Inflammatory macrophage treated with lipopolysaccharide for 1 hour (primary cell): ENCODE results near the gene TMEM190.
"Not testable (repeated sequence)": the region's sequence is repeated elsewhere in the genome, so short reads cannot be mapped to it uniquely, and the experiment has no call there.

Experiments used
- DNase-seq, 2 donors: peaks; one replicate each; pipeline ENCODE4 v3.0.0-alpha.2; 2020 to 2022

TMEM190 gene

GRCh38 chr19:55391702-55392615 is 15.3 kb downstream of the TMEM190 start:
- DNase-seq: no peak

GRCh38 chr19:55392820-55393761 is 16.5 kb downstream of the TMEM190 start:
- DNase-seq: no peak

GRCh38 chr19:55398200-55398925 is 21.7 kb downstream of the TMEM190 start:
- DNase-seq: peak; percentile 70 to 86

- DNase-seq: no peak
Measured at GRCh38 chr19:55400281-55401087, 23.9 kb downstream of the TMEM190 start.

- not testable (repeated sequence) for DNase-seq
Measured at GRCh38 chr19:55401390-55401789, 24.8 kb downstream of the TMEM190 start.

GRCh38 chr19:55402509-55402908 is 25.9 kb downstream of the TMEM190 start:
- no peak for DNase-seq

GRCh38 chr19:55405638-55406037 is 29.0 kb downstream of the TMEM190 start:
- no peak for DNase-seq

- DNase-seq: no peak
Measured at GRCh38 chr19:55406091-55406825, 29.6 kb downstream of the TMEM190 start.

- peak in 1 of 2 donors; percentile 20 for DNase-seq
Measured at GRCh38 chr19:55406826-55407549, 30.4 kb downstream of the TMEM190 start.

- not testable (repeated sequence) for DNase-seq
Measured at GRCh38 chr19:55407550-55407799, 30.8 kb downstream of the TMEM190 start, which contains the start of gene UBE2S. Gene UBE2S (minus strand): TSS chr19:55407788. CDS start chr19:55407589, 199 bp downstream.

GRCh38 chr19:55407800-55408532 is 31.3 kb downstream of the TMEM190 start:
- DNase-seq: peak; percentile 98

GRCh38 chr19:55408533-55408872 is 31.9 kb downstream of the TMEM190 start:
- DNase-seq: no peak

GRCh38 chr19:55409179-55409578 is 32.6 kb downstream of the TMEM190 start:
- not testable (repeated sequence) for DNase-seq

GRCh38 chr19:55410168-55410567 is 33.5 kb downstream of the TMEM190 start:
- no peak for DNase-seq

- peak; percentile 49 to 78 for DNase-seq
Measured at GRCh38 chr19:55418185-55418584, 41.6 kb downstream of the TMEM190 start.

GRCh38 chr19:55419103-55419502 is 42.5 kb downstream of the TMEM190 start:
- no peak for DNase-seq

GRCh38 chr19:55419624-55420236 is 43.1 kb downstream of the TMEM190 start:
- no peak for DNase-seq

- not testable (repeated sequence) for DNase-seq
Measured at GRCh38 chr19:55421281-55421680, 44.7 kb downstream of the TMEM190 start.

GRCh38 chr19:55423225-55424005 is 46.8 kb downstream of the TMEM190 start:
- no peak for DNase-seq
